ENCODE data around the gene NRG3.

- TF ChIP-seq POLR2AphosphoS5 (IDR thresholded peaks at IDR 0.05; ENCODE audit: borderline replicate concordance, low read depth, low read length): no peak
- no peak for TF ChIP-seq EZH2 (IDR thresholded peaks at IDR 0.05)
- no peak for TF ChIP-seq FOXP2 (optimal IDR thresholded peaks at IDR 0.05; ENCODE audit: control extremely low read depth, extremely low read length, insufficient read depth)
Measured at GRCh38 chr10:82162549-82163195, 287.7 kb downstream of the NRG3 start.

Measured in SK-N-MC (cell line).